Stimulated activated CD4-positive, alpha-beta T cell treated with anti-CD3 and anti-CD28 coated beads, Interleukin-12 subunit alpha, Interleukin-12 subunit beta, amount 100 ng/mL, for 24 hours (primary cell): ENCODE results near the gene HNRNPCL4.
"Not testable (repeated sequence)": the region's sequence is repeated elsewhere in the genome, so short reads cannot be mapped to it uniquely, and the experiment has no call there.

Experiments
- DNase-seq, 2 experiments: peaks; one replicate each; pipeline ENCODE4 v3.0.0-alpha.2; 2020; ENCODE audit warnings: low read depth in 2 of 2

The HNRNPCL4 gene

GRCh38 chr1:13165531-13165930 is at the start of gene HNRNPCL4:
HNRNPCL4 (minus strand) TSS chr1:13165631; CDS start chr1:13165467, 164 bp downstream.
- not testable (repeated sequence) for DNase-seq

GRCh38 chr1:13208712-13209111 is 43.3 kb upstream of the HNRNPCL4 start:
- DNase-seq = not testable (repeated sequence)

- not testable (repeated sequence) for DNase-seq
Measured at GRCh38 chr1:13201309-13201708, 35.9 kb upstream of the HNRNPCL4 start, which contains the start of gene PRAMEF13. PRAMEF13 (minus strand) TSS chr1:13201409; CDS start chr1:13199589, 1,820 bp downstream.

- not testable (repeated sequence) for DNase-seq
Measured at GRCh38 chr1:13171548-13171947, 6.1 kb upstream of the HNRNPCL4 start, which contains the start of gene PRAMEF9. PRAMEF9 (plus strand) TSS chr1:13171848; CDS start chr1:13175281, 3,433 bp downstream.

- DNase-seq = not testable (repeated sequence)
Measured at GRCh38 chr1:13155909-13156308, 9.5 kb downstream of the HNRNPCL4 start, which contains the start of gene PRAMEF26. PRAMEF26 (minus strand) TSS chr1:13156009; CDS start chr1:13153095, 2,914 bp downstream.

- not testable (repeated sequence) for DNase-seq
Measured at GRCh38 chr1:13116754-13117153, 48.7 kb downstream of the HNRNPCL4 start, which contains the start of gene HNRNPCL2. HNRNPCL2 (minus strand) TSS chr1:13116854; CDS start chr1:13116400, 454 bp downstream.
